ENCODE measurements around the gene PAGE5.

Gene PAGE5, protein sequence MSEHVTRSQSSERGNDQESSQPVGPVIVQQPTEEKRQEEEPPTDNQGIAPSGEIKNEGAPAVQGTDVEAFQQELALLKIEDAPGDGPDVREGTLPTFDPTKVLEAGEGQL

DNA sequence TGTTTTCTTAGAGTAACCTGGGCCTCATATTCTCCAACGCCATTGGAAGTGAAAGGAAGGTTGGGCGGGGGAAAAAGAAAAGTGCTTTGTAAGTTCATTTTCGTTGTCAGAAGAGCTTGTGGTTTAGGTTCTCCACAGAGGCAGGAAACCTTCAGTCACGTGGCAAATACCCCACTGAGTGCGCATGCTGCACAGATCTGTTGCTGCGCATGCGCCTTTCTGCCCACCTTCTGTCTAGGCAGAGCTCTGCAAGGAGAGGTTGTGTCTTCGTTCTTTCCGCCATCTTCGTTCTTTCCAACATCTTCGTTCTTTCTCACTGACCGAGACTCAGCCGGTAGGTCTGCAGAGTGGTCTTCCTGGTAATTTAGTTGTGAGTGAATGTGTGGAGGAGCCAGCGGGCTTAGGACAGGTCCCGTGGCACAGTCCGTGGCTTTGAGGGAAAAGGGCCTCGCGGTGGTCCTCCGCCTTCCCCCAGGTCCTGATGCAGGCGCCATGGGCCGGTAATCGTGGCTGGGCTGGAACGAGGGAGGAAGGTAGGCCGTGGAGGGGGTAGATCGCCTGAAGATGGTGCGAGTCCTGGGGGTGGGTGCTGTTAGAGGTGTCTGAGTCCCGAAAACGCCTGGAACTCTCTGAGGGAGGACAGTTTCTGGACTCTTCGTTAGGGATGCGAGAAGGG, at the start of gene PAGE5:
PAGE5 (plus strand) TSS at position 228 of the 676 bp plus-strand sequence. CDS start 1,037 bp downstream, outside the sequence.
- DNase-seq: no peak

DNA sequence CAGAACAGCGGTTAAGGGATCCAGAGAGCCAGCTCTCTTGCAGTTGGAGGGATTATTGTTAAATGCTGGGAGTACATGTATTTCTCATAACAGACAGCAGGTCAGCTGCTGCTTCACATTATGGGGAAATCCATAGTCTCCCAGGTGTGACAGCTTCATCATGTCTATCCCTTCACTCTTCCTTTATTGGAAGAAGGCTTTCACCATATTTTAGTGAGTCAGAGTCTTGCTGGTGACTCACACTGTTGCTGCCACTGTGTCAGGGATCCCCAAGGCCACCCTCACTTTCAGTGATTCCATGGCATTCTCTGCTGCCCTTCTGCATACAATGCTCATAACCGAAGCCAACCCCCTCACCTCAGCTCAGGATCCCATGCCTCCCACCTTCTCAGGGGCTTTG, 32.9 kb upstream of the PAGE5 start:
- DNase-seq: no peak

DNA sequence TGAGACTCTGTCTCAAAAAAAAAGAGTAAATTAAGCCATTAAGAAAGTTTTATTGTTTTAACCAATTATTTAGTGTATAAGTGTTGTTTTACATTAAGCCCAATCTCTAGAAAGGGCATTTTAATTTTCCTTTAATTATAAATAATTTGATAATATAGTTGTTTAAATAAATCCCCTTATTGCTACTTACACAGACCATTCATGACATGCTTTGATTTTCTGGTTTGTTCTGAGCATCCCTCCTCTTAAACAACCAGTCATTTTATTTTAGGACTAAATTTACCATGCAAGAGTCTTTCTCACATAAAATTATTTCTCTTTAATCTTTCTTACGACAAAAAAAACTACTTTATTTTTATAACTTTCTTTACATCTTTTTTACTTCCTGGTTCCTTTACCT, 23.5 kb upstream of the PAGE5 start:
- no peak for DNase-seq

DNA sequence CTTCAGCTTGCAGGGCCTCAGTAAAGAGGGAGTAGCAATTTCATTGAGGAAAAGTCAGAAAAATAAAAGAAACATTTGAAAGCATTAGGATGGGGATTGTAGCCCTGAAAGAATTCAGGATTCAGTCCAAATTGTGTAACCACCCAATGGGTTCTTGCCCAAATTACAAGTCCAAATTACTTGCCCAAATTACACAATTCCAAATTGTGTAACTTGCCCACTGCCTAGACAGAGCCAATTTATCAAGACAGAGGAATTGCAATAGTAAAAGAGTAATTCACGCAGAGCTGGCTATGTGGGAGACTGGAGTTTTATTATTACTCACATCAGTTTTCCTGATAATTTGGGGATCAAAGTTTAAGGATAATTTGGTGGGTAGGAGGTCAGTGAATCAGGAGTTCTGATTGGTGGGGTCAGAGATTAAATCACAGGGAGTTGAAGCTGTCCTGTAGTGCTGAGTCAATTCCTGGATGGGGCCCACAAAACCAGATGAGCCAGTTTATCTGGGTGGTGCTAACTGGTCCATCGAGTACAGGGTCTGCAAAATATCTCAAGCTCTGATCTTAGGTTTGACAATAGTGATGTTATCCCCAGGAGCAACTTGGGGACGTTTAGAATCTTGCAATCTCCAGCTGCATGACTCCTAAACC, 18.1 kb upstream of the PAGE5 start:
- no peak for DNase-seq

DNA sequence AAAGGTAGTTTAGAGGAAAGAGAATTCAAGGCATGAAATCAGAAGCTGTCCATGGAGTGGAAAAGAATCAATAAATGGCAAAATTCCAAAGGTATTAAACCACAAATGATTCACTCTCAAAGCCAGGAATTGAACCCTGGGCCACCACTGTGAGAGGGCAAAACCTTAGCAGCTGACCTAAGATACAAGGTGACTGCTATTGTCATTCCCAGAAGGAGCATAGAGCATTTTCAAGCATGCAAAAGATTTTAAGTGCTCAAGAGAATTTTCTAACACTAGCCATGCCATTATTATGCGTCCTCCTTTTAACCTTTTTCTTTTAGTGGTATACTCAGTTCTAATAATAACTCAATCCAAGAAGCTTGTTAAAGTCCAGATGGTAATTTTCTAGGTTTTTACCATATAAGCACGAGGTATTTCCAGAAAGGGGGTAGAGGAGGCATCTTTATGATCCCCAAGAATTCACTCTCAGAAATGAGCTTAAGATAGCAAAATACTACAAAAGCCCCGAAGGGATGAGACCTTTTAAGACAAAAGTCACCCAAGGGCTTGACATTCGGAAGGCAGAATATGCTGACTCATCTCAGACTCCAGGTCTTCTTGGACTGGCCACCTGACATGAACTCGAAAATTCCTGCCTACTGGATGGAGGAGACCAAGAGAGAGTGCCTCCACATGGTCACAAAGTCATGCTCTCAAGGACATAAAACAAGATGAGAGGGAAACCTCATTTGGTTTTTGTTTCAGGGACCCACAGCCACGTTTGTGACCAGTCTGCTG, 13.8 kb upstream of the PAGE5 start:
- DNase-seq: no peak

DNA sequence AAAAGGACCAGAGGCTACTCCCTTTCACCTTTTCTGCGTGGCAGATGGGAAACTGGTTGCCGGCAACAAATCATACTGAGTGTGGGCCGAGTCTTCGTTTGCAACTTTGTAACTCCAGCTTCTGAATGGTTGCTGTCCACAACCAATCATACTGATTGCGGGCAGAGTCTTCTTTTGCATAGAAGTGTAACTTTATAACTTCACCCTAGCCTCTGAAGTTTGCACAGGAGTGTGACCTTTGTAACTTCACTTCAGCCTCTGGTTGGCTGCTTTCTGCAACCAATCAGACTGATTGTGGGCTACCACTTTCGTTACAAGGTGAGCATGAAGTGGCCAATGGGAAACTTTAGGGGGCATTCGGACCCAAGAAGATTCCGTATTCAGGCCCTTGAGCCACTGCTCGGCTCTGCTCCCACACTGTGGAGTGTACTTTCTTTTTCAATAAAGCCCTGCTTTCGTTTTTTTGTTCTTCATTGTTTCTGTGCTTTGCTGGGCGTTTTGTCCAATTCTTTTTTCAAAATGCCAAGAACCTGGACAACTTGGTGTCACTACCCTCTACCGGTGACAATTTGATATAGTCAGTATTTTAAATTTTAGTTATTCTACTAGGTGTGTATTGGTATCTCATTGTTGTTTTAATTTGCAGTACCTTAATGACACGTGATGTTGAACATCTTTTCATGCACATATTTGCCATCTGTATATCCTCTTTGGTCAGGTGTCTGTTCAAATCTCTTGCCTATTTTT, 9.0 kb upstream of the PAGE5 start:
- DNase-seq: no peak

DNA sequence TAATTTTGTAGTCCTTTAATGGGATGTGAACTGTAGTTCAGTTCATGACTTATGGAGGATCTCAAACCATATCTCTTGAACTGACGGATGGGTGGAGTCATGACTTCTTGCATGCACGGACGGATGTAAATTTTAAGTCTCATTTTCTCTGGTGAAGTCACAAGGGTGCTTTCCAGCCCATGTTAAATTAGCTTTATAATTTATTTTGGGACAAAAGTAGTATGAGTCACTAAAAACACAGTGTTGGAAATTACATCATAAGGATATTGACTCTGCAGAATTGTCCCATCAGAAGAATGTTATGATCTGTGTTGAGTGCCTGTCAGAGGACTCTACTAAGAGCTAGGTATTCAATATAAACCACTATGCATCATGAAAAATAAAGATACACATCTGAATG, 6.8 kb upstream of the PAGE5 start:
- DNase-seq: no peak

DNA sequence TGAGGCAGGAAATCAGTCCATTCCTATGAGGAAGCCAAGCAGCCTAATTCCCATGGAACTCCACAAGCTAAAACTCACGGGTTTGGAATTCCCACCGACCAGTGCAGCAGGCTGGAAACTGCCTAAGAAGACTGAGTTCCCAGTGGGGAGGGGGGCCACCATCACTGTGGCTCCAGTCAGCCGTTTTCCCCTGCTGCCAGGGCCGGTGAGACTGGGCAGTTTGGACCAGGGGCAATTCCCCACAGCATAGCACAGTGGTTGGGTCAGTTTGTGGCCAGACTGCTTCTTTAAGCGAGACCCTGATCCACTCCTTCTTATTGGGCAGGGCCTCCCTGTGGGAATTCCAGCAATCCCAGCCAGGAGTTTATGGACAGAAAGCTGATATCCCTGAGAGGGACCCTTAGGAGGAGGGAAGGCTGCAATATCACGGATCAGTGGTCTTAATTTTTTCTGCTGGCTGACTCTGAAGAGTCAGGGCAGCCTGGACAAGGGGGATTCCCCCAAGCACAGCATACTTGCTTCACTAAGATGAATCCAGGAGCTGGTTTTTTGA, 20.7 kb downstream of the PAGE5 start:
- DNase-seq: no peak

DNA sequence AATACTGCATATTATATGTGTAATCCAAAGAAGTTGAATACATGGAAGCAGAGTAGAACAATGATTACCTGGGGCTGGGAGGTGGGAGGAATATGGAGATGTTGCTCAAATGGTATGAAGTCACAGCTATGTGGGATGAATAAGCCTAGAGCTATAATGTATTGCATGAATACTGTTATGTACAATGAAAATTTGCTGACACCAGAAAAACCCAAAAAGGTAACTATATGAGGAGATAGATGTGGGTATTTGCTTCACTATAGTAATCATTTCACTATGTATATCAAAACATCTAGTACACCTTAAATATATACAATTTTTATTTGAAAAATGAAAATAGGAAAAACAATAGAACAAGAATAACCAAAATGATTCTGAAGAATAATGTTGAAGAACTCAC, 33.4 kb downstream of the PAGE5 start:
- DNase-seq: no peak

DNA sequence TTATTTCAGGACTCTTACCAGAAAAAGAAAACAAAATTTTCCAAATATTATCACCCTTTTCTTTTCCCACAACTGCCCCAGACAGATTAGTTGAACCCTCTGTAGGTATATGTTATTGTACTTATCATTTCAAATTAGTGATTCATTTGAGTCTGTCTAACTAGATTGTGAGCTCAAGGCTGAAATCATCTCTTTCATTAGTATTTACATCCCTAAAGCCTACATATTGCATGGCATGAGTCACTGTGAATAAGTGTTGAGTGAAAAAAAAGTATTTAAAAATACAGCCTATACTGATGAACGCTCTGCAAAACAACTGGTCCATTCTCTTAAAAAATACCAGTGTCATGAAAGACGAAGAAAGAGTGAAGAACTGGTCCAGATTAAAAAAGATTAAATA, 40.7 kb downstream of the PAGE5 start:
- no peak for DNase-seq

DNA sequence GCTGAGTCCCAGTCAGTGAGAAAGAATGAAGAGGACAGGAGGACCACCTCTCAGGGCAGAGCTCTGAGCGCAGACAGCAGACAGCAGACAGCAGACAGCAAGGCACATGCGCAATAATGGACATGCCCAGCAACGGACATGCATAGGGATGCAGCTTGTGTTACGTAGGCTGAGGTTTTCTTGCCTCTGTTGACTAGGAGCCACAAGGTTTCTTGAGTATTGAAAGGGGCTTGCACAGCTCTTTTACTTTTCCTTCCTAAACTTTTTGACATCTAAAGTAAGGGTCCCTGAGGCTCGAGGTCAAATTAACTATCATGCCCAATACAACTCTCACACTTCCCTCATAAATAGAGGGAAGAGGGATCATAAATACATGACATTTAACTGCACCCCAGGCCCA, 44.7 kb downstream of the PAGE5 start, which contains the start of gene PAGE3:
PAGE3 (minus strand) TSS at position 101 of the 400 bp plus-strand sequence. CDS start 1,013 bp downstream, outside the sequence.
- DNase-seq: no peak
